Fibroblast of peridontal ligament (primary cell): ENCODE results near the gene FAM13B.
A peak's percentile ranks its signal among the peaks of the same experiment; 100 is the strongest.

Experiments used
- DNase-seq: peaks from one replicate; pipeline ENCODE4 v3.0.0-alpha.2; 2010; ENCODE audit errors: extremely low read depth

FAM13B gene

DNA sequence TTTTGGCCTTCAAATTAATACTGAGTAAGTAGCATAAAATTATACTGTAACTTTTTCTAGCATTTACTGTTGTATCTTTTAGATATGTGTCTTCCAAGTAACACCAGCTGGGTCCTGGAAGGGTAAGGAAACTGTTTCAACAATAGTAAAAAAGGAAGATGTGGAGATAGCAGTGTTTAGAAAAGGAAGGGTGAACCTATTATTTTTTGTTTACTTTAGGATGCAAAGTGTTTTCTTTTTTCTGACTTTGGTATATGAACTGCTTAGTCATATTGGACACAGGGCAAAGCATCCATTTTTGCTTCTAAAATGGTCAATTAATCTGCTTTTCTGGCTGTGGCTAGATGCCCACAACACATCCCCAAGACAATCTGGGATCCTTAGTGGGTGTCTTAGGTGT, 138.3 kb downstream of the FAM13B start:
- no peak for DNase-seq

DNA sequence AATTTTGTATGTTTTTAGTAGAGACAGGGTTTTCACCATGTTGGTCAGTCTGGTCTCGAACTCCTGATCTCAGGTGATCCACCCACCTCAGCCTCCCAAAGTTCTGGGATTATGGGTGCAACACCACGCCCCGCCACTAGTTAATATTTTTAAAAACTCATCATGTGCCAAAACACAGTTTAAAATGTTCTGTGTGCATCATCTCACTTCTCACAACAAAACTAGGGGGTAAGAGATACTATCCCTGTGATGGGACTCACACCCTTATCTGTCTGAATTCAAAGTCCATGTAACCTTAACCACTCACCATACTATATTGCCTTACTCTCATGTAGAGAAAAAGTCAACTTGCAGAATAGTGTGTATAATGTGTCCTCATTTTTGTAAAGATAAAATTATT, 141.0 kb downstream of the FAM13B start:
- no peak for DNase-seq

DNA sequence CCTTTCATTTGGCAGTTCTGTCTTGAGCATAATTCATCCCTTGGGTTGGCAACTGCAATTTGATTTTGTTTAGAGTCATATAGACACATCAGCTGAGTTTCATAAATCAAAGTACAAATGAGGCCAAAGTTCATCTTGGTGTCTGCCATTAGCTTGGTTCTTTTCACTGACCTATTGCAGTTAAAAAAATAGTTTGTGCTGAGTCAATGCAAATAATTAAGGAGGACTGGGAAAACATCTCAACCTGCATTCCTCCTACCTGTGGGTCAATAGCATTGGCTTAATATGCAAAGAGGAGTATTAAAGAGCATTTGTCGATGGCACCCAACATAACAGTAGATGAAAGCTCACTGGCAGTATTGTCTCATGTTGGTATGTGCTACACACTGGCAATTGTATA, 142.0 kb downstream of the FAM13B start:
- no peak for DNase-seq

DNA sequence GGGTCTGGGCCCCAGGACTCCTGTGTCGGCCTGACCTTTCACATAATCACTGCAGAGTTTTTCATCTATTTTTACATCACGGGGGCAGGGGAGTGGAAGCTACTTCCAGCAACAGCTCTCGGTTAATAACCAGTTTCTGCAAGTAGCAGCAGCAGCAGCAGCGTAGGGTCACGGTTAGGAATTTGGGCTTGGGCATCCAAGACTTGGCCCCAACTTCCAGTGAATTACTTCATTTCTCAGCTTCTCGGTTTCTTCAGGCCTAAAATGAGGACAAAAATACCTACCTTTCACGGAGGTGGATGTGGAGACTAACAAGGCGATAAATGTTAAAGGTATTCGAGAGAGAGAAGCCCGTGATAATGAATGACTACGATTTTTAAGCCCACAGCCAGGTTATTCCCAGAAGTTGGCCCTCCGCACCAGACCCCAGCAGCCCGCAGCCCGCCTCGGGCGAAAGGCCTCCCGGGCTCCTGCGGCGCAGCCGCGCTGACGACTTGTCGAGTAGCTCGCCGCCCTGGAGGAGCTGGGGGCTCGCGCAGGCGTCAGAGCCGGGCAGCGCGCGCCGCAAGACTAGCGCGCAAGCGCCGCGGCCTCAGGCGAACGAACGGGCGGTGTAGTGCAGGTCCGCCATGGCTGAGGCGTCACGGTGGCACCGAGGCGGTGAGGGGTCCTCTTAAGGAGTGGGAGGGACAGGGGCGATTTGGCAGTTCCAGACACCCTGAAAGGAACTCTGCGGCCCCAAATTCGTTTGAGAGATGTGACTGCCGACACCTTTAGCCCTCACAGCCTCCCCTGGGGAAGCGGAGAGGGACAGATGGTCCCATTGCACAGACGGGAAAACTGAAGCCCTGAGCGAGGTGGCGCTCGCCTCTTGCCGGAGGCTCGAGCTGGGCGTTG, 143.8 kb downstream of the FAM13B start, which contains the start of gene PKD2L2:
Gene PKD2L2 (plus strand): TSS at position 595 of the 897 bp plus-strand sequence. CDS start 35 bp downstream, at position 630.
- peak; percentile 83 for DNase-seq

DNA sequence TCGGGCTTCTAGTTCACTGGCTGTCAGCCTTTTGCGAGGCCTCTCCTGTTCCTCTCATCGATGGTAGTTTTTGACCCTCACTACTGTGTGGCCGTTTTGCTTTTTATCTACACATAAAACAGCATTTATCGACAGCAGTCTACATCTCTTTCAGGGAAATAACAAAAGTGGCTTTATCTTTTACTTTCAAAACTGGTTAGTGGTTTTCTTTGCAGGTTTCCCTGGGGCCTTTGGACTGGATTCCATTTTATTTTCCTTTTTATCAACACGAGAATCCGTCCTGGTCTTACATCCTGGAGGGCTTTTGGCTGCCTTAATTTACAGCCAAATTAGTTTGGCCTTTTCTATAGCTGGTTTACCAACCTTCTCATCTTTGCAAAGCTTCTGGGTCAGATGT, 144.4 kb downstream of the FAM13B start:
- no peak for DNase-seq
